ENCODE data around the gene MAGEF1.

DNA sequence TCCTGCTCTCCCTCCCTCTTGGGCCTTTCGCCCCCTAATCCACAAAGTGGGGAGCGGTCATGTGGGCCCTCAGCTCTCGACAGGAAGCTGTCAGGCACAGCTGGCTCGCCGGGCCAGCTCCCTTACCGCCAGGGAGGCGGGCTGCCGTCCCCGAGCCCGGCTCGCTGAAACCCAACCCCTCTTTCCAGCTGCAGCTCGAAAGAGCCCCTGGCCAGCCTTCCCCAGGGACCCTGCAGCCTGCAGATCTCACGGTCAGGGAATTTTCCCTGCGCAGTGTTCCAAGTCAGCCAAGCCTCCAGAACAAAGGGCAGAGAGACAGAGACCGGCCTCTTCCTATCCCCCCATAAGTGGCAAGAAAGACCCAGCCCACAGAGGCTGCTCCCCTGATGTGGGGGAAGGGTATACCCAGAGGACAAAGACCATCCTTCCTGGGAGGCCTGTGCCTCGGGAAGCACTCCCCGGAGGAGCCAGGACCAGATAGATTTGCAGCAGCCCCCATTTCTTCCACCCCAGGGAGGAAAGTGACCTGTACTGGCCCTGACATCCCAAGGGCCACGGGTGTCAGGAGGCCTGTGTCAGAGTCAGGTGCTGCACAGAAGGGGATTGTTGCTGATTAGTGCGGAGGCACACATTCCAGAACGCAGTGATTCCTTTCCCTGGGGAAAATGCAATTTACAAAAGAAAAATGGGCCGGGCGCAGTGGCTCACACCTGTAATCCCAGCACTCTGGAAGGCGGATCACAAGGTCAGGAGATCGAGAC is 32.6 kb downstream of the MAGEF1 start:
- TF ChIP-seq, protein P1, sequence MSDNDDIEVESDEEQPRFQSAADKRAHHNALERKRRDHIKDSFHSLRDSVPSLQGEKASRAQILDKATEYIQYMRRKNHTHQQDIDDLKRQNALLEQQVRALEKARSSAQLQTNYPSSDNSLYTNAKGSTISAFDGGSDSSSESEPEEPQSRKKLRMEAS (IDR thresholded peaks at IDR 0.05; ENCODE audit: low read depth, low read length): no peak
- TF ChIP-seq, protein P2, sequence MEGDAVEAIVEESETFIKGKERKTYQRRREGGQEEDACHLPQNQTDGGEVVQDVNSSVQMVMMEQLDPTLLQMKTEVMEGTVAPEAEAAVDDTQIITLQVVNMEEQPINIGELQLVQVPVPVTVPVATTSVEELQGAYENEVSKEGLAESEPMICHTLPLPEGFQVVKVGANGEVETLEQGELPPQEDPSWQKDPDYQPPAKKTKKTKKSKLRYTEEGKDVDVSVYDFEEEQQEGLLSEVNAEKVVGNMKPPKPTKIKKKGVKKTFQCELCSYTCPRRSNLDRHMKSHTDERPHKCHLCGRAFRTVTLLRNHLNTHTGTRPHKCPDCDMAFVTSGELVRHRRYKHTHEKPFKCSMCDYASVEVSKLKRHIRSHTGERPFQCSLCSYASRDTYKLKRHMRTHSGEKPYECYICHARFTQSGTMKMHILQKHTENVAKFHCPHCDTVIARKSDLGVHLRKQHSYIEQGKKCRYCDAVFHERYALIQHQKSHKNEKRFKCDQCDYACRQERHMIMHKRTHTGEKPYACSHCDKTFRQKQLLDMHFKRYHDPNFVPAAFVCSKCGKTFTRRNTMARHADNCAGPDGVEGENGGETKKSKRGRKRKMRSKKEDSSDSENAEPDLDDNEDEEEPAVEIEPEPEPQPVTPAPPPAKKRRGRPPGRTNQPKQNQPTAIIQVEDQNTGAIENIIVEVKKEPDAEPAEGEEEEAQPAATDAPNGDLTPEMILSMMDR (IDR thresholded peaks at IDR 0.05 in 2 of 3, conservative IDR thresholded peaks at IDR 0.05 in 1 of 3; ENCODE audit: control insufficient read depth in 2 of 3, extremely low read depth in 1 of 3, insufficient read depth in 1 of 3, low read depth in 3 of 3, low read length in 3 of 3): no peak
- TF ChIP-seq, protein P3, sequence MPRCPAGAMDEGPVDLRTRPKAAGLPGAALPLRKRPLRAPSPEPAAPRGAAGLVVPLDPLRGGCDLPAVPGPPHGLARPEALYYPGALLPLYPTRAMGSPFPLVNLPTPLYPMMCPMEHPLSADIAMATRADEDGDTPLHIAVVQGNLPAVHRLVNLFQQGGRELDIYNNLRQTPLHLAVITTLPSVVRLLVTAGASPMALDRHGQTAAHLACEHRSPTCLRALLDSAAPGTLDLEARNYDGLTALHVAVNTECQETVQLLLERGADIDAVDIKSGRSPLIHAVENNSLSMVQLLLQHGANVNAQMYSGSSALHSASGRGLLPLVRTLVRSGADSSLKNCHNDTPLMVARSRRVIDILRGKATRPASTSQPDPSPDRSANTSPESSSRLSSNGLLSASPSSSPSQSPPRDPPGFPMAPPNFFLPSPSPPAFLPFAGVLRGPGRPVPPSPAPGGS (IDR thresholded peaks at IDR 0.05; ENCODE audit: borderline replicate concordance, insufficient read depth, low read depth, low read length, poor library complexity, severe bottlenecking): no peak
- no peak for TF ChIP-seq NFYB (IDR thresholded peaks at IDR 0.05; ENCODE audit: insufficient read depth, low read depth, low read length)
- no peak for TF ChIP-seq NBN (IDR thresholded peaks at IDR 0.05)
- TF ChIP-seq, protein P4, sequence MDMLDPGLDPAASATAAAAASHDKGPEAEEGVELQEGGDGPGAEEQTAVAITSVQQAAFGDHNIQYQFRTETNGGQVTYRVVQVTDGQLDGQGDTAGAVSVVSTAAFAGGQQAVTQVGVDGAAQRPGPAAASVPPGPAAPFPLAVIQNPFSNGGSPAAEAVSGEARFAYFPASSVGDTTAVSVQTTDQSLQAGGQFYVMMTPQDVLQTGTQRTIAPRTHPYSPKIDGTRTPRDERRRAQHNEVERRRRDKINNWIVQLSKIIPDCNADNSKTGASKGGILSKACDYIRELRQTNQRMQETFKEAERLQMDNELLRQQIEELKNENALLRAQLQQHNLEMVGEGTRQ (IDR thresholded peaks at IDR 0.05; ENCODE audit: borderline replicate concordance, low read depth, low read length): no peak
- no peak for TF ChIP-seq EP300 (IDR thresholded peaks at IDR 0.05; ENCODE audit: borderline replicate concordance in 1 of 2, control insufficient read depth in 1 of 2, low read depth in 2 of 2, low read length in 2 of 2)
- TF ChIP-seq, protein P5, sequence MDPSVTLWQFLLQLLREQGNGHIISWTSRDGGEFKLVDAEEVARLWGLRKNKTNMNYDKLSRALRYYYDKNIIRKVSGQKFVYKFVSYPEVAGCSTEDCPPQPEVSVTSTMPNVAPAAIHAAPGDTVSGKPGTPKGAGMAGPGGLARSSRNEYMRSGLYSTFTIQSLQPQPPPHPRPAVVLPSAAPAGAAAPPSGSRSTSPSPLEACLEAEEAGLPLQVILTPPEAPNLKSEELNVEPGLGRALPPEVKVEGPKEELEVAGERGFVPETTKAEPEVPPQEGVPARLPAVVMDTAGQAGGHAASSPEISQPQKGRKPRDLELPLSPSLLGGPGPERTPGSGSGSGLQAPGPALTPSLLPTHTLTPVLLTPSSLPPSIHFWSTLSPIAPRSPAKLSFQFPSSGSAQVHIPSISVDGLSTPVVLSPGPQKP (IDR thresholded peaks at IDR 0.05; ENCODE audit: low read depth, low read length): no peak
- no peak for TF ChIP-seq FOS (IDR thresholded peaks at IDR 0.05; ENCODE audit: borderline replicate concordance, extremely low read depth, insufficient read length)
- no peak for TF ChIP-seq POLR2A (IDR thresholded peaks at IDR 0.05; ENCODE audit: low read depth, low read length)
- no peak for TF ChIP-seq EZH2 (IDR thresholded peaks at IDR 0.05; ENCODE audit: borderline replicate concordance, control insufficient read depth, low read depth, low read length)

Measured in GM12878 (cell line).